GM12878 (cell line): ENCODE data around the gene CDR2L. TPM values are rescaled to one million over a fixed set of nuclear protein-coding genes. Genes with fewer than 3 reads are reported as not detected.

Experiments used
- ATAC-seq: fragments of 200-7000 bp; cut with Tn5 transposase; 3 replicates; pipeline ENCODE4 v1.9.1; 2020; ENCODE audit warnings: mild to moderate bottlenecking, moderate library complexity
- BruUV-seq: library from RNA; stranded (reverse); fragments of 400-500 nt; replicated peaks from 2 replicates; lab custom pipeline; 2021; lab: Mats Ljungman, UMichigan
- CTCF ChIA-PET: fragments of 300-600 bp; sonication (Branson Sonifier 250); formaldehyde crosslinking; extraction: SDS; loops from one replicate; lab custom pipeline; 2021; ENCODE audit warnings: inconsistent platforms; lab: Yijun Ruan, JAX
- POLR2A ChIA-PET: fragments of 350-600 bp; formaldehyde crosslinking; extraction: SDS; loops from one replicate; lab custom pipeline; 2021; ENCODE audit warnings: inconsistent platforms; lab: Charles Lee
- RAD21 ChIA-PET: fragments of 300-600 bp; sonication (Branson Sonifier 250); formaldehyde crosslinking; loops from one replicate; lab custom pipeline; 2023; ENCODE audit warnings: antibody characterized with exemption; ENCODE audit not compliant: unreplicated experiment; lab: Charles Lee
- SMC1A ChIA-PET: fragments of 300-600 bp; sonication (Branson Sonifier 250); formaldehyde crosslinking; loops from one replicate; lab custom pipeline; 2023; ENCODE audit not compliant: unreplicated experiment, uncharacterized antibody; lab: Charles Lee
- DNase-seq: peaks from one replicate; pipeline ENCODE4 v3.0.0-alpha.2; 2011; ENCODE audit warnings: low read depth, low spot score
- FAIRE-seq: peaks from 3 replicates; lab custom pipeline; 2011; peaks lifted over from hg19 to GRCh38; lab: Jason Lieb, UNC
- H2AFZ ChIP-seq: 2 replicates; pipeline ENCODE4 v1.6.0; 2011; ENCODE audit warnings: low read depth, low read length, control low read depth; ENCODE audit not compliant: control insufficient read depth
- H3K27ac ChIP-seq: 2 replicates; pipeline ENCODE4 v1.5.1; 2011; ENCODE audit warnings: control low read depth; ENCODE audit not compliant: control insufficient read depth, insufficient read depth
- H3K27me3 ChIP-seq, 2 experiments: replicated peaks in 1 of 2; 2 replicates each; pipeline versions ENCODE4 v1.6.0 to v1.6.1; 2011; ENCODE audit warnings: low read length in 1 of 2; ENCODE audit not compliant: control insufficient read depth in 2 of 2, insufficient read depth in 2 of 2
- H3K36me3 ChIP-seq, 2 experiments: 2 replicates each; pipeline ENCODE4 v1.5.1; 2011; ENCODE audit warnings: low read length in 1 of 2; ENCODE audit not compliant: control insufficient read depth in 2 of 2, insufficient read depth in 2 of 2
- H3K4me1 ChIP-seq: 2 replicates; pipeline ENCODE4 v1.6.1; 2011; ENCODE audit warnings: mild to moderate bottlenecking, low read length, moderate library complexity, mixed read lengths; ENCODE audit not compliant: control insufficient read depth, insufficient read depth
- H3K4me2 ChIP-seq: 2 replicates; pipeline ENCODE4 v1.6.0; 2011; ENCODE audit warnings: control low read depth; ENCODE audit not compliant: control insufficient read depth, insufficient read depth
- H3K4me3 ChIP-seq: fragments of 200-600 bp; sonication (generic); 2 replicates; pipeline ENCODE4 v1.5.1; 2016
- H3K79me2 ChIP-seq: 2 replicates; pipeline ENCODE4 v1.6.0; 2011; ENCODE audit warnings: low read length; ENCODE audit not compliant: control insufficient read depth, insufficient read depth
- H3K9ac ChIP-seq: 2 replicates; pipeline ENCODE4 v1.8.0; 2011; ENCODE audit warnings: low read length, control low read depth, mixed read lengths; ENCODE audit not compliant: control insufficient read depth, insufficient read depth
- H3K9me3 ChIP-seq: replicated peaks from 3 replicates; pipeline ENCODE4 v1.5.1; 2011; ENCODE audit warnings: mild to moderate bottlenecking, low read length; ENCODE audit not compliant: control insufficient read depth, insufficient read depth
- H4K20me1 ChIP-seq: 2 replicates; pipeline ENCODE4 v1.6.0; 2011; ENCODE audit not compliant: control insufficient read depth, insufficient read depth
- ATF7 ChIP-seq: fragments of 450-650 bp; IDR thresholded peaks from 2 replicates; pipeline ENCODE4 v1.6.1; 2016; ENCODE audit warnings: low read depth, mild to moderate bottlenecking
- GATAD2B ChIP-seq: fragments of 450-650 bp; conservative IDR thresholded peaks from 2 replicates; pipeline ENCODE4 v1.6.1; 2017; ENCODE audit warnings: low read depth, mild to moderate bottlenecking, moderate library complexity
- KAT2A ChIP-seq: conservative IDR thresholded peaks from 2 replicates; pipeline ENCODE4 v1.6.1; 2011; ENCODE audit warnings: low read depth, low read length; ENCODE audit not compliant: control insufficient read depth
- NR2C1 ChIP-seq: fragments of 450-650 bp; IDR thresholded peaks from 2 replicates; pipeline ENCODE4 v1.6.1; 2017; ENCODE audit warnings: antibody characterized with exemption, mild to moderate bottlenecking, moderate library complexity
- NR2C2 ChIP-seq: IDR thresholded peaks from 2 replicates; pipeline ENCODE4 v1.6.1; 2011; ENCODE audit warnings: borderline replicate concordance, low read depth; ENCODE audit not compliant: control insufficient read depth, insufficient read length
- NRF1 ChIP-seq: conservative IDR thresholded peaks from 2 replicates; pipeline ENCODE4 v1.6.1; 2011; ENCODE audit warnings: mild to moderate bottlenecking, low read depth, low read length, improper control_type of control experiment
- PAX8 ChIP-seq: fragments of 450-650 bp; IDR thresholded peaks from 2 replicates; pipeline ENCODE4 v1.6.1; 2017; ENCODE audit warnings: mild to moderate bottlenecking, moderate library complexity
- RAD51 ChIP-seq: fragments of 450-650 bp; IDR thresholded peaks from 2 replicates; pipeline ENCODE4 v1.6.1; 2016; ENCODE audit warnings: moderate library complexity, mild to moderate bottlenecking, inconsistent platforms
- SIX5 ChIP-seq: IDR thresholded peaks from 2 replicates; pipeline ENCODE4 v1.6.1; 2011; ENCODE audit warnings: mild to moderate bottlenecking, low read depth, low read length, moderate library complexity; ENCODE audit not compliant: severe bottlenecking
- SMARCA5 ChIP-seq: fragments of 450-650 bp; IDR thresholded peaks from 2 replicates; pipeline ENCODE4 v1.6.1; 2017; ENCODE audit warnings: mild to moderate bottlenecking
- SMC3 ChIP-seq: IDR thresholded peaks from 2 replicates; pipeline ENCODE4 v1.6.1; 2011; ENCODE audit warnings: low read length, improper control_type of control experiment, borderline replicate concordance
- SP1 ChIP-seq: IDR thresholded peaks from one replicate; pipeline ENCODE4 v1.6.1; 2011; ENCODE audit warnings: low read depth, low read length
- SUPT20H ChIP-seq: IDR thresholded peaks from 2 replicates; pipeline ENCODE4 v1.6.1; 2011; ENCODE audit warnings: low read depth, mild to moderate bottlenecking, low read length, moderate library complexity, borderline replicate concordance; ENCODE audit not compliant: control insufficient read depth
- WGBS: methylation state at CpG from one replicate; pipeline ENCODE4 v1.1.6; 2016; ENCODE audit warnings: low lambda C conversion rate; ENCODE audit not compliant: insufficient replicate concordance, insufficient coverage; ENCODE audit errors: missing lambda C conversion rate; 5-methylcytosine and 5-hydroxymethylcytosine counted together
- in situ Hi-C: fragments of 300-500 bp; cut with MboI; formaldehyde crosslinking; loops from 9 replicates; pipeline ENCODE4 v1.14.3; 2018; ENCODE audit warnings: mixed read lengths
- intact Hi-C: fragments of 100-400 bp; cut with micrococcal nuclease; formaldehyde crosslinking; loops from one replicate; pipeline ENCODE4 v1.14.2; 2022; ENCODE audit not compliant: unreplicated experiment
- polyA plus RNA-seq, 11 experiments: library from polyadenylated mRNA; depleted of rRNA in 4 of 11; unstranded in 6 of 11; stranded (reverse) in 5 of 11; fragments of >200 nt; fragmentation: Nextera tagmentation in 4 of 11; fragmentation: Illumina TruSeq in 1 of 11; extraction: Ambion mirVana in 4 of 11; extraction: Trizol in 1 of 11; gene quantifications; 1 replicate in 1 of 11; 2 replicates in 10 of 11; pipeline versions ENCODE4 v1.2.1 to v1.2.3, GENCODE V29; 2011 to 2016; ENCODE audit warnings: inconsistent platforms in 2 of 11, missing spikeins in 2 of 11, low read depth in 1 of 11
- total RNA-seq, 4 experiments: library from RNA; depleted of rRNA in 3 of 4; stranded (reverse); fragments of >200 nt in 3 of 4; fragmentation: Illumina TruSeq in 1 of 4; extraction: Trizol in 1 of 4; gene quantifications; 2 replicates each; pipeline versions ENCODE4 v1.2.1 to v1.2.3, GENCODE V29; 2013 to 2021
- TF ChIP-seq, protein P1 (sequence below): fragments of 450-650 bp; IDR thresholded peaks from 2 replicates; pipeline ENCODE4 v1.6.1; 2017; ENCODE audit warnings: mild to moderate bottlenecking, moderate library complexity
- TF ChIP-seq, protein P2 (sequence below): fragments of 450-650 bp; formaldehyde crosslinking; IDR thresholded peaks from 2 replicates; pipeline ENCODE4 v1.5.0; 2022; ENCODE audit warnings: mild to moderate bottlenecking, missing genetic modification characterization
- TF ChIP-seq, protein P3 (sequence below): fragments of 450-650 bp; IDR thresholded peaks from 2 replicates; pipeline ENCODE4 v1.6.1; 2014; ENCODE audit warnings: mild to moderate bottlenecking

CDR2L gene
- total and polyA plus RNA-seq, 10 of the 15 experiments (the other 5 are each of a cell fraction or from before 2014, with no cell fraction given), result 0.03 to 0.18 (median 0.04) TPM; not detected in 6

DNA sequence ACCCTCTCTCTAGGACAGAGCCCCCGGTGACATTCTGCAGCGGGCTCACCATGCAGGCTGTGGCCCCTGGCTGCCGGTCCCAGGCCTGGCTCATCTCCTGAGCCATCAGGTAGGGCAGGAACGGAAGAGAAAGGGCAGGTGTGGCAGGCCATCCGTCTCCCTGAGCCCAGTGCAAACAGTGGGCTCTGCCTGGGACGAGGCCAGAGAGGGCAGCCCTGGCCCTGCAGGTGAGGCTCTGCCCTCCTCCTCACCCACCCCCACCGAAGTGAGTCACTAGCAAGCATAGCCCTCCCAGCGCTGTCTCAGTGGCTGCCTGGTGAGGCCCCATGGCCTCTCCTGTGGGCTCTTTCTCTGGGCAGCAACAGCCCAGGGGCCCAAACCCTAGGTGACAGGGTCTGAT, 37.2 kb upstream of the CDR2L start (continued):
- TF ChIP-seq, protein P1, sequence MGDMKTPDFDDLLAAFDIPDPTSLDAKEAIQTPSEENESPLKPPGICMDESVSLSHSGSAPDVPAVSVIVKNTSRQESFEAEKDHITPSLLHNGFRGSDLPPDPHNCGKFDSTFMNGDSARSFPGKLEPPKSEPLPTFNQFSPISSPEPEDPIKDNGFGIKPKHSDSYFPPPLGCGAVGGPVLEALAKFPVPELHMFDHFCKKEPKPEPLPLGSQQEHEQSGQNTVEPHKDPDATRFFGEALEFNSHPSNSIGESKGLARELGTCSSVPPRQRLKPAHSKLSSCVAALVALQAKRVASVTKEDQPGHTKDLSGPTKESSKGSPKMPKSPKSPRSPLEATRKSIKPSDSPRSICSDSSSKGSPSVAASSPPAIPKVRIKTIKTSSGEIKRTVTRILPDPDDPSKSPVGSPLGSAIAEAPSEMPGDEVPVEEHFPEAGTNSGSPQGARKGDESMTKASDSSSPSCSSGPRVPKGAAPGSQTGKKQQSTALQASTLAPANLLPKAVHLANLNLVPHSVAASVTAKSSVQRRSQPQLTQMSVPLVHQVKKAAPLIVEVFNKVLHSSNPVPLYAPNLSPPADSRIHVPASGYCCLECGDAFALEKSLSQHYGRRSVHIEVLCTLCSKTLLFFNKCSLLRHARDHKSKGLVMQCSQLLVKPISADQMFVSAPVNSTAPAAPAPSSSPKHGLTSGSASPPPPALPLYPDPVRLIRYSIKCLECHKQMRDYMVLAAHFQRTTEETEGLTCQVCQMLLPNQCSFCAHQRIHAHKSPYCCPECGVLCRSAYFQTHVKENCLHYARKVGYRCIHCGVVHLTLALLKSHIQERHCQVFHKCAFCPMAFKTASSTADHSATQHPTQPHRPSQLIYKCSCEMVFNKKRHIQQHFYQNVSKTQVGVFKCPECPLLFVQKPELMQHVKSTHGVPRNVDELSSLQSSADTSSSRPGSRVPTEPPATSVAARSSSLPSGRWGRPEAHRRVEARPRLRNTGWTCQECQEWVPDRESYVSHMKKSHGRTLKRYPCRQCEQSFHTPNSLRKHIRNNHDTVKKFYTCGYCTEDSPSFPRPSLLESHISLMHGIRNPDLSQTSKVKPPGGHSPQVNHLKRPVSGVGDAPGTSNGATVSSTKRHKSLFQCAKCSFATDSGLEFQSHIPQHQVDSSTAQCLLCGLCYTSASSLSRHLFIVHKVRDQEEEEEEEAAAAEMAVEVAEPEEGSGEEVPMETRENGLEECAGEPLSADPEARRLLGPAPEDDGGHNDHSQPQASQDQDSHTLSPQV, result no peak
- no peak for TF ChIP-seq SUPT20H
- TF ChIP-seq SMARCA5, result no peak
- TF ChIP-seq GATAD2B, result no peak
- TF ChIP-seq ATF7, result no peak
- TF ChIP-seq SMC3, result no peak
- TF ChIP-seq RAD51, result no peak
- no peak for TF ChIP-seq PAX8
- no peak for TF ChIP-seq SP1
- no peak for TF ChIP-seq NR2C1

DNA sequence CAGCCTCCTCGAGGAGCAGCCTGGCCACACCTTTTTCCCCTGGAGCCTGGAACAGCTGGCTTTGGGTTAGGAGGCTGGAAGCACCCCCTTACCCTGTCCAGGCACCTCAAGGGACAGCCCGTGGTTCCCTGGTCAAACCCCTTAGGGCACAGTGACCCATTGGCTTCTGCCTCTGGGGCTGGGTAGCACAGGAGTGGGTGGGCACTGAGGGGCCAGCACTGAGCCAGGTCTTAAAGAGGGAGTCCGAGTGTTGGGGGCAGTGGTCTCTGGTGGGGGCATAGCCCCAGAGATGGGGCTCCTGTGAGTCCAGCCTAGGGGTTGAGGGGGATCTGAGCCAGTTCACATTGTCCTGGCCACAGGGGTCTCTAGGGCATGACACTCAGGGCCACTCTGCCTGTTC, 36.4 kb upstream of the CDR2L start:
- Histone ChIP-seq H3K27ac (no peak overlapping the region), H3K9me3 (no peaks in the 10 kb centered on the region; the same call in 2 of the 3 replicates), H2AFZ (no peak overlapping the region), H3K4me2 (no peak overlapping the region), H3K36me3 (no peaks in the 10 kb centered on the region), H4K20me1 (no peaks in the 10 kb centered on the region), H3K4me1 (no peaks in the 10 kb centered on the region; the same call in 1 of the 2 replicates), H3K9ac (no peak overlapping the region), H3K79me2 (no peaks in the 10 kb centered on the region), H3K4me3 (no peak overlapping the region), H3K27me3 (no peaks in the 10 kb centered on the region)
- intact Hi-C loops (no loop called here), in situ Hi-C loops (no loop called here)
- WGBS, result 0% methylated on average over 3 of the region's 3 CpGs
- ChIA-PET RAD21 (interaction anchor here (1.3 kb wide), 1 partner anchor 10 kb away, joined by 4 read pairs; no protein-coding TSS in a partner anchor), POLR2A (no interaction called here), CTCF (interaction anchor here (3.5 to 13.8 kb wide), 2 partner anchors 10 to 27 kb away, joined by 19 to 274 read pairs; partner anchors contain the start of genes OTOP2 and USH1G), SMC1A (no interaction called here)
- DNase-seq (no peak), FAIRE-seq (no peak), ATAC-seq (no peak)
- BruUV-seq, result no TSS peak
- TF ChIP-seq, protein P2, sequence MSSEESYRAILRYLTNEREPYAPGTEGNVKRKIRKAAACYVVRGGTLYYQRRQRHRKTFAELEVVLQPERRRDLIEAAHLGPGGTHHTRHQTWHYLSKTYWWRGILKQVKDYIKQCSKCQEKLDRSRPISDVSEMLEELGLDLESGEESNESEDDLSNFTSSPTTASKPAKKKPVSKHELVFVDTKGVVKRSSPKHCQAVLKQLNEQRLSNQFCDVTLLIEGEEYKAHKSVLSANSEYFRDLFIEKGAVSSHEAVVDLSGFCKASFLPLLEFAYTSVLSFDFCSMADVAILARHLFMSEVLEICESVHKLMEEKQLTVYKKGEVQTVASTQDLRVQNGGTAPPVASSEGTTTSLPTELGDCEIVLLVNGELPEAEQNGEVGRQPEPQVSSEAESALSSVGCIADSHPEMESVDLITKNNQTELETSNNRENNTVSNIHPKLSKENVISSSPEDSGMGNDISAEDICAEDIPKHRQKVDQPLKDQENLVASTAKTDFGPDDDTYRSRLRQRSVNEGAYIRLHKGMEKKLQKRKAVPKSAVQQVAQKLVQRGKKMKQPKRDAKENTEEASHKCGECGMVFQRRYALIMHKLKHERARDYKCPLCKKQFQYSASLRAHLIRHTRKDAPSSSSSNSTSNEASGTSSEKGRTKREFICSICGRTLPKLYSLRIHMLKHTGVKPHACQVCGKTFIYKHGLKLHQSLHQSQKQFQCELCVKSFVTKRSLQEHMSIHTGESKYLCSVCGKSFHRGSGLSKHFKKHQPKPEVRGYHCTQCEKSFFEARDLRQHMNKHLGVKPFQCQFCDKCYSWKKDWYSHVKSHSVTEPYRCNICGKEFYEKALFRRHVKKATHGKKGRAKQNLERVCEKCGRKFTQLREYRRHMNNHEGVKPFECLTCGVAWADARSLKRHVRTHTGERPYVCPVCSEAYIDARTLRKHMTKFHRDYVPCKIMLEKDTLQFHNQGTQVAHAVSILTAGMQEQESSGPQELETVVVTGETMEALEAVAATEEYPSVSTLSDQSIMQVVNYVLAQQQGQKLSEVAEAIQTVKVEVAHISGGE (CRISPR knock-in tag), result no peak
- TF ChIP-seq NRF1 (no peak), SIX5 (no peak), KAT2A (no peak), NR2C2 (no peak), PAX8 (no peak)
- TF ChIP-seq, protein P3, sequence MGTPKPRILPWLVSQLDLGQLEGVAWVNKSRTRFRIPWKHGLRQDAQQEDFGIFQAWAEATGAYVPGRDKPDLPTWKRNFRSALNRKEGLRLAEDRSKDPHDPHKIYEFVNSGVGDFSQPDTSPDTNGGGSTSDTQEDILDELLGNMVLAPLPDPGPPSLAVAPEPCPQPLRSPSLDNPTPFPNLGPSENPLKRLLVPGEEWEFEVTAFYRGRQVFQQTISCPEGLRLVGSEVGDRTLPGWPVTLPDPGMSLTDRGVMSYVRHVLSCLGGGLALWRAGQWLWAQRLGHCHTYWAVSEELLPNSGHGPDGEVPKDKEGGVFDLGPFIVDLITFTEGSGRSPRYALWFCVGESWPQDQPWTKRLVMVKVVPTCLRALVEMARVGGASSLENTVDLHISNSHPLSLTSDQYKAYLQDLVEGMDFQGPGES, result no peak
